Chondrocyte (in vitro differentiated cells): ENCODE measurements around the gene CASP8. TPM values are rescaled to one million over a fixed set of nuclear protein-coding genes. Genes with fewer than 3 reads are reported as not detected.

Source experiments
- DNase-seq: peaks from one replicate; pipeline ENCODE4 v3.0.0; 2021; ENCODE audit warnings: mixed read lengths, low spot score
- H3K27ac Mint-ChIP-seq: one replicate; pipeline ENCODE4 v1.8.0; 2021; ENCODE audit warnings: mild to moderate bottlenecking, moderate library complexity, mixed read lengths; ENCODE audit not compliant: unreplicated experiment
- H3K27me3 Mint-ChIP-seq: 2 replicates; pipeline ENCODE4 v1.8.0; 2021; ENCODE audit warnings: low read depth, mixed read lengths
- H3K36me3 Mint-ChIP-seq: 2 replicates; pipeline ENCODE4 v1.8.0; 2021; ENCODE audit warnings: low read depth, mixed read lengths
- H3K4me1 Mint-ChIP-seq: 2 replicates; pipeline ENCODE4 v1.8.0; 2021; ENCODE audit warnings: low read depth, mild to moderate bottlenecking, mixed read lengths
- H3K4me3 Mint-ChIP-seq: one replicate; pipeline ENCODE4 v1.8.0; 2021; ENCODE audit warnings: mild to moderate bottlenecking, moderate library complexity, mixed read lengths; ENCODE audit not compliant: unreplicated experiment
- H3K9me3 Mint-ChIP-seq: 2 replicates; pipeline ENCODE4 v1.8.0; 2021; ENCODE audit warnings: low read depth, mixed read lengths
- total RNA-seq: library from RNA; stranded (reverse); gene quantifications from 3 replicates; pipeline ENCODE4 v1.2.1, GENCODE V29; 2021
- TF ChIP-seq, protein P1 (sequence below): fragments of 200-600 bp; sonication (generic); IDR thresholded peaks from 2 replicates; pipeline ENCODE4 v1.5.0; 2021; ENCODE audit warnings: antibody characterized with exemption, mild to moderate bottlenecking, moderate library complexity

Gene CASP8
- total RNA-seq, 1 donor from 2014 or later = 4.0 TPM

DNA sequence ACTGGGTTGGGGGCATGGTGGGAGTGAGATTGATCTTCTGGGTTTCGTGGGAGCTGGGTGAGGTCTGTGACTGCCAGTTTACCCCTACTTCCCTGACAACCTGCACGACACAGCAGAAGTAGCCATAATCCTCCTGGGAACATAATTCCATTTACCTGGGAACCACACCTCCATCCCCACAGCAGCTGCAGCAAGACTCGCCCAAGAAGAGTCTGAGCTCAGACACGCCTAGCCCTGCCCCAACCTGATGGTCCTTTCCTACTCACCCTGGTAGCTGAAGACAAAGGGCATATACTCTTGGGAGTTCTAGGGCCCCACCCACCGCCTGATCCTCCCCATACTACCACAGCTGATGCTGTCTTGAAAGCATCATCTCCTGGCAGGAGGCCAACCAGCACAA, 53.0 kb downstream of the CASP8 start:
- Mint-ChIP-seq H3K4me1 (no peaks in the 10 kb centered on the region), H3K27me3 (no peaks in the 10 kb centered on the region), H3K9me3 (peaks cover 23% of the 10 kb centered on the region), H3K4me3 (no peak overlapping the region), H3K27ac (no peak overlapping the region), H3K36me3 (peaks cover 21% of the 10 kb centered on the region)
- TF ChIP-seq, protein P1, sequence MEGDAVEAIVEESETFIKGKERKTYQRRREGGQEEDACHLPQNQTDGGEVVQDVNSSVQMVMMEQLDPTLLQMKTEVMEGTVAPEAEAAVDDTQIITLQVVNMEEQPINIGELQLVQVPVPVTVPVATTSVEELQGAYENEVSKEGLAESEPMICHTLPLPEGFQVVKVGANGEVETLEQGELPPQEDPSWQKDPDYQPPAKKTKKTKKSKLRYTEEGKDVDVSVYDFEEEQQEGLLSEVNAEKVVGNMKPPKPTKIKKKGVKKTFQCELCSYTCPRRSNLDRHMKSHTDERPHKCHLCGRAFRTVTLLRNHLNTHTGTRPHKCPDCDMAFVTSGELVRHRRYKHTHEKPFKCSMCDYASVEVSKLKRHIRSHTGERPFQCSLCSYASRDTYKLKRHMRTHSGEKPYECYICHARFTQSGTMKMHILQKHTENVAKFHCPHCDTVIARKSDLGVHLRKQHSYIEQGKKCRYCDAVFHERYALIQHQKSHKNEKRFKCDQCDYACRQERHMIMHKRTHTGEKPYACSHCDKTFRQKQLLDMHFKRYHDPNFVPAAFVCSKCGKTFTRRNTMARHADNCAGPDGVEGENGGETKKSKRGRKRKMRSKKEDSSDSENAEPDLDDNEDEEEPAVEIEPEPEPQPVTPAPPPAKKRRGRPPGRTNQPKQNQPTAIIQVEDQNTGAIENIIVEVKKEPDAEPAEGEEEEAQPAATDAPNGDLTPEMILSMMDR = no peak
- DNase-seq = no peak

DNA sequence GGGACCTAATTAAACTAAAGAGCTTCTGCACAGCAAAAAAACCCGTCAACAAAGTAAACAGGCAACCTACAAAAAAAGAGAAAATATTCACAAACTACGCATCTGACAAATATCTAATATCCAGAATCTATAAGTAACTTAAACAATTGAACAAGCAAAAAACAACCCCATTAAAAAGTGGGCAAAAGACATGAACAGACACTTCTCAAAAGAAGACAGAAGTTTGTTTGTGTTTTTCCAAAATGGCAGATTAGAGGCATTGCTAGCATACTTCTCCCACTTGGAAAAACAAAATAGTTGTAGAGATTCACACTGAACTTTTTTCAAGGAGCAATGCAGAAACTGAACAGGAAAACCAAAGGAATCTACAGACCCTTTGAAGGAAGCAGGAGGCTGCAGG, 59.2 kb downstream of the CASP8 start:
- Mint-ChIP-seq H3K27ac (no peak overlapping the region), H3K4me3 (no peak overlapping the region), H3K36me3 (peaks cover 24% of the 10 kb centered on the region), H3K9me3 (peaks cover 39% of the 10 kb centered on the region), H3K4me1 (no peaks in the 10 kb centered on the region), H3K27me3 (no peaks in the 10 kb centered on the region)
- TF ChIP-seq, protein P1 = no peak
- no peak for DNase-seq

DNA sequence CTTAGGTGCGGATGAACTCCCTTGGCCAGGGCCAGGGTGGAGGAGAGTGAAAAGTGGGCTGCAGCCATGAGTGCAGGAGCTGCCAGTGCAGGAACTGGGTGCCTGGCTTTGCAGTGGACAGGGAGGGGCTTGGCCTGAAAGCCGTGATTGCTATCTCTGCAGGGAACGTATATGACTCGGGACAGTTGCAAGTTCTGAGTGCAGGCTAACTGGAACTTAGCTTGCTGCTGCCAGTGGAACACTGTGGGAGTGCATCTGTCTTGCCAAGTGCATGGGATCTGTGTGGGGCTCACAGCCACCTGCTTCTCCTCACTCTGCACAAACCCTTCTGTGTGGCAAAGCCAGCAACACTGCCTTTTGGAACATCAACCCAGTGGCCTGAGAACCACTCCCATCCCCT, 59.9 kb downstream of the CASP8 start:
- Mint-ChIP-seq H3K27me3 (no peaks in the 10 kb centered on the region), H3K4me1 (no peaks in the 10 kb centered on the region), H3K27ac (no peak overlapping the region), H3K9me3 (peaks cover 36% of the 10 kb centered on the region), H3K36me3 (peaks cover 20% of the 10 kb centered on the region), H3K4me3 (no peak overlapping the region)
- TF ChIP-seq, protein P1 = no peak
- DNase-seq = no peak

DNA sequence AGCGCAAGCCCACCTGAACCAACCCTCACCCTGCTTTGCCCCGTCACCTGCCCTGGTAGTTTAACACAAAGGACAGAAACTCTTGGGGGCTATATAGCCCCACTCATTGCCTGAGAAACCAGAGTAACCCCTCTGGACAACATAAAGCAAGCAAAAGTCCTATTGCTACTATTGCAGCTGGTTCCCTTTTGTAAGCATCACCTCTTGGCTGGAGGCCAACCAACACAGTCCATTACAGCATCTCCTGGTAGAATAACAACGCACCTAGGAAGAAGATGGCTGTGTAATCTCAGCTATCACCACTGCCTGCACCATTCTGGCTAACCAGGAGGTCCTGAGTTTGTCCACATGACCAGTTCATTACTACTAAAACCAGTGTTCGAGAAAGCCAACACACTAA, 60.4 kb downstream of the CASP8 start:
- DNase-seq = no peak
- TF ChIP-seq, protein P1 = no peak
- no peaks in the 10 kb centered on the region for H3K27me3 Mint-ChIP-seq
- peaks cover 41% of the 10 kb centered on the region for H3K9me3 Mint-ChIP-seq
- no peak overlapping the region for H3K27ac Mint-ChIP-seq
- H3K4me3 Mint-ChIP-seq = no peak overlapping the region
- peaks cover 20% of the 10 kb centered on the region for H3K36me3 Mint-ChIP-seq
- H3K4me1 Mint-ChIP-seq = no peaks in the 10 kb centered on the region

DNA sequence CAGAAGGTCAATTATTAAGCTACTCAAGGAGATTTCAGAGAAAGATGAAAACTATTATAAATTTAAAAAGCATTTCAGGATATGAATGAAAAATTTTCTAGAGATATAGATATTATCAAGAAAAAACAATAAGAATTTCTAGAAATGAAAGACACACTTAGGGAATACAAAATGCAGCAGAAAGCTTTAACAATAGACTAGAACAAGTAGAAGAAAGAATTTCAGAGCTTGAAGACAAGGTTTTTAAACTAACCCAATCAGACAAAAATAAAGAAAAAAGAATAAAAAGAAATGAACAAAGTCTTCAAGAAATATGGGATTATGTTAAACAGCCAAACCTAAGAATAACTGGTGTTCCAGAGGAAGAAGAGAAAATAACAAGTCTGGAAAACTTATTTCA, 62.4 kb downstream of the CASP8 start:
- TF ChIP-seq, protein P1 = no peak
- no peaks in the 10 kb centered on the region for H3K4me1 Mint-ChIP-seq
- H3K9me3 Mint-ChIP-seq = peaks cover 58% of the 10 kb centered on the region
- H3K4me3 Mint-ChIP-seq = no peak overlapping the region
- no peaks in the 10 kb centered on the region for H3K27me3 Mint-ChIP-seq
- peaks cover 30% of the 10 kb centered on the region for H3K36me3 Mint-ChIP-seq
- H3K27ac Mint-ChIP-seq = no peak overlapping the region
- no peak for DNase-seq
